GM21825 (cell line): ENCODE data around the gene CERS6.
"Not testable (repeated sequence)": the region's sequence is repeated elsewhere in the genome, so short reads cannot be mapped to it uniquely, and the experiment has no call there.

Source experiments
- ATAC-seq: cut with Tn5 transposase; IDR thresholded peaks from one replicate; pipeline ENCODE4 v1.9.1; 2021; ENCODE audit warnings: mild to moderate bottlenecking, moderate library complexity; ENCODE audit not compliant: unreplicated experiment

CERS6 gene

GRCh38 chr2:168791140-168791539, 335.1 kb downstream of the CERS6 start:
- ATAC-seq: not testable (repeated sequence)

GRCh38 chr2:168793596-168793995, 337.5 kb downstream of the CERS6 start:
- ATAC-seq: no peak

GRCh38 chr2:168794968-168795367, 338.9 kb downstream of the CERS6 start:
- no peak for ATAC-seq

- ATAC-seq: no peak
These were observed 340.1 kb downstream of the CERS6 start for GRCh38 chr2:168796090-168796577.

GRCh38 chr2:168796583-168797285, 340.7 kb downstream of the CERS6 start:
- ATAC-seq: no peak

GRCh38 chr2:168797286-168797655, 341.2 kb downstream of the CERS6 start:
- ATAC-seq: no peak

GRCh38 chr2:168798076-168798887, 342.2 kb downstream of the CERS6 start:
- no peak for ATAC-seq

DNA sequence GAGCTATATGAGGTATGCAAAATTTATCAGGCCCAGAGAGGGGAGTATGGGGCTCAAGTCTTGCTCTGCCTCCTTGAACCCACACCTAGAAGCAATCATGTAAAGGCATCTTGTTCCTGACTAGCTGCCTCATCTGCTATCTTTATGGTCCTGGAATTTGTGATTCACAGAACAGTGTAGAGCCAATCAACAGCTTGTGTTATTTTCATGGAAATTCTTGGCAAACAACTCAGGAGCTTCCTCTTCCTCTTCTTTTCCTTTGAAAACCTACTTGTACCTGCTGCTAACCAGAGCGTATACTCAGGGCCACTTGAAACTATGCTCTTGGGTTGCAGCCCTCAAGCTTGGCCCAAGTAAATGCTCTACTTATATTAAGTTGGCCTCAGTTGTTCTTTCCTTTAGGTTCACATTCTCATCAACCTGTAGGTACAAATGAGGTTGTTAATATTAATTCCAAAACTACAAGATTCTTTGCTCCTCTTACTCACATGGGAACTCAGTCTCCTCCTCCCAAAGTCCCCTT, 342.9 kb downstream of the CERS6 start:
- no peak for ATAC-seq

- no peak for ATAC-seq
These were observed 345.4 kb downstream of the CERS6 start for GRCh38 chr2:168801471-168801870.

- no peak for ATAC-seq
These were observed 346.1 kb downstream of the CERS6 start, which contains the start of gene NOSTRIN for GRCh38 chr2:168801961-168802858. Gene NOSTRIN (plus strand): TSS chr2:168802637. CDS start chr2:168802647, 10 bp downstream.

DNA sequence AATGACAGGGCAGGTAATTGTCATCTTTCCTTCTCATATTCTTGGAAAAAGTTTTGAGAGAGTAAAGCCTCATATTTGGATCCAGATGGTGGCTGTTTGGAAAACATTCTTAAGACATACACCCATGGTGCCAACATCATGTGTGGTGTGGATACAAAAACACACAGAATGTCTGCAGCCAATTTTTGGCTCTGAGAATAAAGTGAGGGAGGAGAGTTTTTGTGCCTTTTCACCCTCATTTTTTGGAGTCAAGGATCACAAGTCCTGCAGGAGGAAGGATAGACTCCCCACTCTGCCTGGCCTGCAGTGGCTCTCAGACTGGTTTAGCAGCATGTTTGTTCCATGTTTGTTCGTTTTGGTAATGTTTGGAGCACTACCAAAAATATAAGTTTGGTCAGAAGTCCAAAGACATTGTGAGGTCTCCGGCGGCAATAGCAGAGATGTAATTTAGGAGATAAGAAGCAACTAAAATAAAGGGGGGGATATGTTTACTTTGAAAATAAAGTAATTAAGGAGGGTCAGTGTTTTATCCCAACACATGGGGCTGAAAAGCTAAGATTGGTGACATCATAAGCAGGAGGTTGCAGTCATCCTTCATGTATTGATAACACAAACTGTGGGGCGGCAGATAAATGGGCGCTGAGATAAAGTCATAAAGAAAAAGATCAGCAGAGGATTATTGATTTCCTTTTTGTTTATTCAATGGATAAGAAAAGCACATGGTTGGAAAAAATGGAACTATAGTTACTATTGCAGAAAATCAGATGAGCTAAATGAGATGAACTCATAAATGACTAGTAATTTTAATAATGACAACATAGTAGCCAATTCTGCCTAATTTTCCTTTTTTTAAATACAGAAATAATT, 347.0 kb downstream of the CERS6 start:
- ATAC-seq: no peak

DNA sequence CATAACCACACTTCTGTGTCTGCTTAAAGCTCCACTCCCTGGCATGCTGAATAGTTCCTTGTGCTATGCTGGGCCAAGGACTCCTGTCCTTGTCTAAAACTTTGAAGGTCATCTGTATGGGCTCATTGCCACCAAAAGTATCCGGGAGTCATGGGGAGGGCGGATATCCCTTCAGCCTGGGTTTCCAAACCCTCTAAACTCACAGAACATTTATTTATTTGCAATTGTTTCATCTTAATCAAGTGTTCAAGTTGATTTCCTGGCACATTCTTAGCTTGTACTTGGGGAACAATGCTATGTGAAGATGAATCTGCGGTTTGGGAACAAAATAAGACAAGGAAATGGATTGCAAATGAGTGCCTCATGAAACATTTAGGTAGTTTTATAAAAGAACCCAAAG, 348.1 kb downstream of the CERS6 start:
- ATAC-seq: no peak

GRCh38 chr2:168805615-168806014, 349.5 kb downstream of the CERS6 start:
- no peak for ATAC-seq

DNA sequence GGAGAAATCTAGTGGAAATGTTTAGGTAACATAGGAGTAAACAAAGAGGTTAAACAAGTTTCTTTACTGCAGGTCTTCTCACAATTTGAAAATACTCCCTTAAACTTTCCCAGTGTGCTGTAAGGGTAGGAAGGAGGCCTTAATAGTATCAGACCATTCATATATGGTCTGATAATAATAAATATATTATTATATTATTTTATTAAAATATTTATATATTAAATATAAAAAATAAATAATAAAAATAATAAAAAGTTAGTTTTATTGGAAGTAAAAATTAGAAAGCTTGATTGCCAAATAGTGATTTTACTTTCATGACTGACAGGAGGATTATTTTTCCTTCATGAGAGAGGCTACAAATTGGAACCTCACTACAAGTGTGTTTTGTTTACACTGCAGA, 353.5 kb downstream of the CERS6 start:
- no peak for ATAC-seq

GRCh38 chr2:168810235-168810634, 354.2 kb downstream of the CERS6 start:
- ATAC-seq: no peak

DNA sequence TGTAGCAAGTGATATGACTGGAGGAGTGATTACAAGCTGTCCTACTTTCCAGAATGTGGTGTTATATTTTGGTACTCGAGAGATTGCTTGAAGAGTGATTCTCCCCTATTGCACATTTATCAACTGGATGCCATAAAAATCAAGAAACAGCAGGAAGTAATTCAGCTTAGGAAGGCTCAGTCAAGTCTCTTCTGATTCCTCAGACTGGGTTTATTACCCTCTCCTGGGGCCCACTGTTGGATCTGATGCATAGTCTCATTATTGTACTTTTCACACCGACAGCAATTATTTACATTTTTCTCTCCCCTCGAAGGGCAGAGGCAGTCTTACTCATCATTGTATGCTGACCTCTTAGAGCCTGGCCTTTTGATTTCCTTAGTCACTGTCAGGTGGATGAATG, 355.6 kb downstream of the CERS6 start:
- ATAC-seq: no peak

DNA sequence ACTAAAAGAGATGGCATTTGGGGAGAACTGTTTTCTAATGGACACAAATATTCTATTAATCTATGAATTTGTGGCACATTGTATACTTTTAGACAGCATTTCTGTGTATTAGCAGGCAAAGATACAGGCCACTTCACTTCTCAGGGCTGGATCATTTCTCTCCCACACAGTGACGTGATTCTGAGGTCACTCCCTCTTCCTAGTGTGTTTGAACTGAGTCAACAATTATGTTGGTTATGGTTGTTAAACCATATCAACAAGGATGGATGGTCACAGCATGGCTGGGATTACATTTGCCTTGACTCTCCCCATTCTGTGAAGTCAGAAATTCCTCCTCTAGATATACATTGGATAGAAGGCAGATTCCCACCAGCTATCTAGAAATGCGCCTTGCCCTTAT, 358.0 kb downstream of the CERS6 start:
- no peak for ATAC-seq

- no peak for ATAC-seq
These were observed 359.2 kb downstream of the CERS6 start for GRCh38 chr2:168814939-168815907.

DNA sequence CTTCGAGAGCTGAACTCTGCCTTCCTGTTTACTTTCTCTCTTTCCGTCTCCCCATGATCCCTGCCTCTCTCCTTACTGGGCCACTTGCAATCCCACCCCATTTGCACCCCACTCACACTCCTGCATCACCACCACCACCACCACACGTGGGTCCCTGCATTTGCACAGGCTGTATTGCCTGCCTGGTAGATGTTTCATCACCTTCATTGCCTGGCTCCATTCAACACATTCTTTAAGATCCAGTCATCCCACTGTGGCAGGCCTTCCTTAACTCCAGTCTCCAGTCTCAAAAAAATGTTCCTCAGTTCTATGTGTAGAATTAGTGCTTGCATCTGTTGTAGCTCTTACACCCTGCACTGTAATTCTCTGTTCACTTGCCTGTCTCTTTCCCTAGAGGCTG, 360.3 kb downstream of the CERS6 start:
- ATAC-seq: no peak
